BJ (cell line): ENCODE measurements around the gene NACC2. TPM values are rescaled to one million over a fixed set of nuclear protein-coding genes. Genes with fewer than 3 reads are reported as not detected.

ENCODE experiments used
- CTCF ChIA-PET: fragments of 350-600 bp; formaldehyde crosslinking; extraction: SDS; loops from one replicate; lab custom pipeline; 2021; ENCODE audit warnings: antibody characterized with exemption, inconsistent platforms; lab: Yijun Ruan, JAX
- POLR2A ChIA-PET: fragments of 300-600 bp; sonication (Branson Sonifier 250); formaldehyde crosslinking; extraction: SDS; loops from one replicate; lab custom pipeline; 2021; ENCODE audit warnings: antibody characterized with exemption; lab: Charles Lee
- DNase-seq: peaks from one replicate; pipeline ENCODE4 v3.0.0-alpha.2; 2011; ENCODE audit warnings: low read depth
- H3K27me3 ChIP-seq: 2 replicates; pipeline ENCODE4 v1.6.0; 2011; ENCODE audit warnings: low read length; ENCODE audit not compliant: control insufficient read depth, insufficient read depth
- H3K36me3 ChIP-seq: 2 replicates; pipeline ENCODE4 v1.5.1; 2011; ENCODE audit warnings: low read length; ENCODE audit not compliant: control insufficient read depth, insufficient read depth
- H3K4me3 ChIP-seq: 2 replicates; pipeline ENCODE4 v1.5.1; 2011; ENCODE audit warnings: low read depth, mild to moderate bottlenecking, control low read depth, low read length
- CTCF ChIP-seq: IDR thresholded peaks from 2 replicates; pipeline ENCODE4 v1.5.1; 2011; ENCODE audit warnings: low read depth, mild to moderate bottlenecking, control low read depth, inconsistent platforms, low read length, moderate library complexity; ENCODE audit not compliant: insufficient read depth
- polyA plus RNA-seq: library from polyadenylated mRNA; depleted of rRNA; stranded (reverse); fragments of >200 nt; gene quantifications from 2 replicates; pipeline ENCODE4 v1.2.3, GENCODE V29; 2011

Gene NACC2
- polyA plus RNA-seq, 1 experiment, result 19.2 TPM

GRCh38 chr9:136045595-136046553, 49.2 kb downstream of the NACC2 start:
- no peak for DNase-seq
- peaks cover 15% of the 10 kb centered on the region for H3K36me3 ChIP-seq
- ChIA-PET POLR2A (no interaction called here), CTCF (interaction anchor here (0.6 to 1.8 kb wide), 3 partner anchors 9 to 13 kb away, joined by 3 to 5 read pairs (median 4); no protein-coding TSS in a partner anchor)
- H3K4me3 ChIP-seq, result no peak overlapping the region
- no peaks in the 10 kb centered on the region for H3K27me3 ChIP-seq
- TF ChIP-seq CTCF, result no peak

- TF ChIP-seq CTCF, result no peak
- ChIA-PET CTCF (interaction anchor here (0.6 to 1.8 kb wide), 3 partner anchors 10 to 13 kb away, joined by 3 to 5 read pairs (median 3); no protein-coding TSS in a partner anchor), POLR2A (no interaction called here)
- peaks cover 14% of the 10 kb centered on the region for H3K36me3 ChIP-seq
- no peaks in the 10 kb centered on the region for H3K27me3 ChIP-seq
- DNase-seq, result no peak
- H3K4me3 ChIP-seq, result no peak overlapping the region
Measured at GRCh38 chr9:136044971-136045594, 50.0 kb downstream of the NACC2 start.

GRCh38 chr9:136044207-136044970, 50.7 kb downstream of the NACC2 start:
- ChIA-PET POLR2A (no interaction called here), CTCF (interaction anchor here (1.0 to 1.8 kb wide), 2 partner anchors 9 to 12 kb away, joined by 3 to 5 read pairs; no protein-coding TSS in a partner anchor)
- peaks cover 11% of the 10 kb centered on the region for H3K36me3 ChIP-seq
- no peaks in the 10 kb centered on the region for H3K27me3 ChIP-seq
- no peak overlapping the region for H3K4me3 ChIP-seq
- no peak for TF ChIP-seq CTCF
- no peak for DNase-seq

- Histone ChIP-seq H3K4me3 (no peak overlapping the region), H3K27me3 (no peaks in the 10 kb centered on the region), H3K36me3 (peaks cover 9% of the 10 kb centered on the region)
- CTCF ChIA-PET, result no interaction called here
- TF ChIP-seq CTCF, result no peak
- DNase-seq, result no peak
- POLR2A ChIA-PET, result no interaction called here
Measured at GRCh38 chr9:136043441-136043991, 51.6 kb downstream of the NACC2 start.
